Mucosa of stomach (tissue), 1 donor: ENCODE measurements around the gene DHH.
A peak's percentile ranks its signal among the peaks of the same experiment; 100 is the strongest.
"Not testable (repeated sequence)": the region's sequence is repeated elsewhere in the genome, so short reads cannot be mapped to it uniquely, and the experiment has no call there.

Source experiments
- H3K27me3 ChIP-seq: one replicate; pipeline ENCODE4 v1.7.0; 2013; ENCODE audit warnings: mild to moderate bottlenecking, low read length; ENCODE audit not compliant: control insufficient read depth, insufficient read depth
- H3K36me3 ChIP-seq: one replicate; pipeline ENCODE4 v1.7.0; 2013; ENCODE audit warnings: low read length; ENCODE audit not compliant: control insufficient read depth, insufficient read depth
- H3K4me1 ChIP-seq: one replicate; pipeline ENCODE4 v1.7.0; 2013; ENCODE audit warnings: mild to moderate bottlenecking, low read length; ENCODE audit not compliant: control insufficient read depth, insufficient read depth
- H3K4me3 ChIP-seq: one replicate; pipeline ENCODE4 v1.7.0; 2013; ENCODE audit warnings: low read length
- H3K9ac ChIP-seq: one replicate; pipeline ENCODE4 v1.7.0; 2013; ENCODE audit warnings: mild to moderate bottlenecking, low read length, moderate library complexity
- H3K9me3 ChIP-seq: one replicate; pipeline ENCODE4 v1.7.0; 2013; ENCODE audit warnings: mild to moderate bottlenecking, low read length, moderate library complexity; ENCODE audit not compliant: control insufficient read depth
- donor health status: Pancreatic carcinoma.

The DHH gene

GRCh38 chr12:49129332-49130150, 34.9 kb upstream of the DHH start:
- H3K4me1 ChIP-seq, result peaks cover 16% of the 10 kb centered on the region
- H3K9me3 ChIP-seq, result no peaks in the 10 kb centered on the region
- peaks cover 9% of the 10 kb centered on the region for H3K36me3 ChIP-seq
- peak overlapping the region; percentile 80 for H3K4me3 ChIP-seq
- H3K9ac ChIP-seq, result peak overlapping the region; percentile 96
- H3K27me3 ChIP-seq, result no peaks in the 10 kb centered on the region

GRCh38 chr12:49127971-49128370, 33.4 kb upstream of the DHH start:
- H3K9ac ChIP-seq, H3K9me3 ChIP-seq, H3K36me3 ChIP-seq, H3K4me3 ChIP-seq, H3K27me3 ChIP-seq: not testable (repeated sequence)
- H3K4me1 ChIP-seq, result peaks cover 16% of the 10 kb centered on the region

GRCh38 chr12:49126852-49127763, 32.5 kb upstream of the DHH start:
- H3K9ac ChIP-seq, result no peak overlapping the region
- no peaks in the 10 kb centered on the region for H3K27me3 ChIP-seq
- H3K4me1 ChIP-seq, result peaks cover 13% of the 10 kb centered on the region
- H3K9me3 ChIP-seq, result no peaks in the 10 kb centered on the region
- H3K36me3 ChIP-seq, result peaks cover 9% of the 10 kb centered on the region
- H3K4me3 ChIP-seq, result no peak overlapping the region

DNA sequence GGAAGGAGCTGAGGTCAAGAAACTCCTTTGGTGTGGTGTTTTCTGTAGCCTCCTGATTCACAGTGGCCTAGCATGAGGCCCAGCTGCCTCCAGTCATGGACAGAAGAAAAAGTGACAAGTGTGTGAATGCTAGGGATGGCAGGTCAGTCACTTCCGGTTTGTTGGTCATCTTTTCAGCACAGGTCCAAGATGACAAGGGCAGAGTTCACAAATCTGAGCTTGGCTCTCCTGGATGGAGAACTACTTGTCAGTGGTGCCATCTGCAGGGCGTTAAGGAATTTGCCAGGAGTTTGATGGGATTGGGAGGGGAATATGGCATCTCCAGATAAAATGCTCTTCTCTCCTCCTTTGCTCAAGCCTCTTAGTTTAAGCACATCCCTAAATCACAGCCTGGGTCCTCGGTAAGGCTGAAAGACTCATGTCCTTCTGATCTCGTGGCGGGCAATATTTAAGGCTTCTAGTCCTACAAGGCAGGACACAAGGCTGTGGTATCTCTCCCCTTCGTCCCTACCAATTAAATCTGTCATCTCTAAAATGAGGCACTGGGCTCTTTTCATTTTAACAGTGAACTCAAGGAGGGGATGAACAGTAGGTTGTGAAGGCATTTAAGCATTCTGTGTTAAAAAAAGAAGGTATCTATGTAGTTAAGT, 26.6 kb upstream of the DHH start:
- Histone ChIP-seq H3K27me3 (no peaks in the 10 kb centered on the region), H3K9ac (no peak overlapping the region), H3K4me1 (no peaks in the 10 kb centered on the region), H3K36me3 (no peaks in the 10 kb centered on the region), H3K4me3 (no peak overlapping the region), H3K9me3 (no peaks in the 10 kb centered on the region)

DNA sequence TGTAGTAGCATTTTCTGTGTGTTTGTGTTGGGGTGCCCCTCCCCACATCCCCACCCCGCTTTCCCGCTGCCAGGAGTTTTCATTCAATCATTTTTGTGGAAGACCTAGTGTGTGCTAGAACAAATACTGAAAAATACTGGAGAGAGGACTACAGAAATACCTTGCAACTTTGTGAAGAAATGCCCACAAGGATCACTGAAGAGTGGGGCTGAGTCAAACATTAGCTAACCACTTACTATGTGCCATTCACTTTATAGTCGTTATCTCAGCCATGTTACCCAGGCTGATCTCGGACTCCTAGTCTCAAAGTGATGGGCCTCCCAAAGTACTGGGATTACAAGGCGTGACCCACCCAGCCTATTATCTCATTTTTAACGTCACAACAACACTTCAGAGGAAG, 16.6 kb upstream of the DHH start:
- peak overlapping the region; percentile 85 for H3K4me3 ChIP-seq
- H3K9ac ChIP-seq, result peak overlapping the region; percentile 95
- H3K9me3 ChIP-seq, result no peaks in the 10 kb centered on the region
- peaks cover 19% of the 10 kb centered on the region for H3K4me1 ChIP-seq
- H3K27me3 ChIP-seq, result no peaks in the 10 kb centered on the region
- no peaks in the 10 kb centered on the region for H3K36me3 ChIP-seq

GRCh38 chr12:49110464-49111155, 16.0 kb upstream of the DHH start, which contains the start of gene LMBR1L:
LMBR1L (minus strand) TSS chr12:49110847; CDS start chr12:49110555, 292 bp downstream.
- no peaks in the 10 kb centered on the region for H3K36me3 ChIP-seq
- peak within 1 kb of the TSS; percentile 85 for H3K4me3 ChIP-seq
- no peaks in the 10 kb centered on the region for H3K27me3 ChIP-seq
- peaks cover 19% of the 10 kb centered on the region for H3K4me1 ChIP-seq
- H3K9ac ChIP-seq, result peak within 1 kb of the TSS; percentile 95
- no peaks in the 10 kb centered on the region for H3K9me3 ChIP-seq

- H3K27me3 ChIP-seq, result no peaks in the 10 kb centered on the region
- H3K4me3 ChIP-seq, result peak overlapping the region; percentile 85
- H3K36me3 ChIP-seq, result no peaks in the 10 kb centered on the region
- no peaks in the 10 kb centered on the region for H3K9me3 ChIP-seq
- peak overlapping the region; percentile 95 for H3K9ac ChIP-seq
- peaks cover 22% of the 10 kb centered on the region for H3K4me1 ChIP-seq
These were observed 15.3 kb upstream of the DHH start for GRCh38 chr12:49109641-49110463.

DNA sequence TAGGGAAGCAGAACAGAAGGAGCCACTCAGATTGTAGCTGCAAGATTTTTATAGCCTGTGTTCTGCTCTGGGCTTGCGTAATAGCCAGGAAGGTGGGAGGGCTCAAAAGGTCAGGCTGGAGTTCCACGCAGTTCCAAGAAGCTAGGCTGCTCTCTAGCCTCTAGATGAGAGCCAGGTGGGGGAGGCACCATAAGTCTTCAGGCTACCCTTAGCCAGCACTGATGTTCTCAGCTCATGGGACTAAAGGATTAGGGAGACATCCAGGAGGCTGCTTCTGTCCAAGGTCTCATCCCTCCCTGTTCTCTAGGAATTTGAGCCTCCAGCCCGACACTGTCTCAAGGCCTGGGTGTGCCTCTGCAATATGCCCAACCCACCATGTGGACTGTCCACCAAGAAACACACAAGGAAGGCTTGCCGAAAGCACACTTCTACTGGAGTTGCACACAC, 14.4 kb upstream of the DHH start:
- Histone ChIP-seq H3K9me3 (no peaks in the 10 kb centered on the region), H3K27me3 (no peaks in the 10 kb centered on the region), H3K9ac (no peak overlapping the region), H3K36me3 (no peaks in the 10 kb centered on the region), H3K4me3 (no peak overlapping the region), H3K4me1 (peaks cover 23% of the 10 kb centered on the region)

- Histone ChIP-seq H3K27me3 (no peaks in the 10 kb centered on the region), H3K36me3 (peaks cover 19% of the 10 kb centered on the region), H3K9me3 (no peaks in the 10 kb centered on the region), H3K9ac (no peak overlapping the region), H3K4me3 (no peak overlapping the region), H3K4me1 (peaks cover 17% of the 10 kb centered on the region)
These were observed 11.0 kb upstream of the DHH start for GRCh38 chr12:49105504-49106084.

GRCh38 chr12:49104822-49105221, 10.2 kb upstream of the DHH start:
- Histone ChIP-seq H3K36me3 (peaks cover 23% of the 10 kb centered on the region), H3K4me1 (peaks cover 17% of the 10 kb centered on the region), H3K27me3 (no peaks in the 10 kb centered on the region), H3K4me3 (no peak overlapping the region), H3K9ac (no peak overlapping the region), H3K9me3 (no peaks in the 10 kb centered on the region)
